GM21825 (cell line): ENCODE data around the gene KIAA1549.
A peak's percentile ranks its signal among the peaks of the same experiment; 100 is the strongest.
"Not testable (repeated sequence)": the region's sequence is repeated elsewhere in the genome, so short reads cannot be mapped to it uniquely, and the experiment has no call there.

Experiments used
- ATAC-seq: cut with Tn5 transposase; IDR thresholded peaks from one replicate; pipeline ENCODE4 v1.9.1; 2021; ENCODE audit warnings: mild to moderate bottlenecking, moderate library complexity; ENCODE audit not compliant: unreplicated experiment

Gene KIAA1549

GRCh38 chr7:138981332-138982203, at the start of gene KIAA1549:
Gene KIAA1549, minus strand, starts transcription at chr7:138981389. Its CDS starts 120 bp downstream, at chr7:138981269.
- peak; percentile 94 for ATAC-seq

DNA sequence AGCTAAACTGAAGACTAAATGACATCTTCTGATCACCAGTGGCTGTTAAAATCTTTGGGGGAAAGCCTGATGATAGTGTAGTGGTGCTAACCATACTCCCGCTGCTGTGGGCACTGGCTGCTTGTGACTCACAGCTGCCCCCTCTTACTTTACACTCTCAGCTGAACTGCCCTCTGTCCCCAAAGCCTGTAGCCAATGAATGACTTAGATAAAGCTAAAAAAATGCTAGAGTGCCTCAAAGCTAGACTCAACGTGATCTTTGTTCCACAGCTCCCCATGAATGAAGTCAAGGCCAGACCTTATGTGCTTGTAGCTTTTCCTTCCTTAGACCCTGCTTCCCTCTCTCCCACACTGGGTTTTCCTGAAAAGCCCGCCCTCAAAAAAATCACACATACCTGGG, 48.2 kb upstream of the KIAA1549 start:
- ATAC-seq = no peak

DNA sequence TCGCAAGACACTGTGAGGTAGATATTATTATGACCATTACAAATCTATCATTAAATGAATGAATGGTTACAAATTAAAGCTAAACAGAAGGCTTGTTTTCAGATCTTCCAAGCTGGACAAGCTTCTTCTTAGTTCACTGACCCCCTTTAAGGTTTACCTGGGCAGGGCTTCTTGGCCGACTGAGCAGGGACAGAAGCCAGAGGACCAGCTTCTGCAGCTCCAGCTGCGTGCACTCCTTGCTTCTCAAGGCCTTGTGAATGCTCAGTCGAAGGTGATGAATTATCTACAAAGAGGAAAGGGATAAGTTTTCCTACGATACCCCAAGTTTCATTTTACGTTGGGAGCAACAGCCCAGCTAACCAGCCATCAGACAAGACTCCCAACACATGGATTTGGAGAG, 45.4 kb upstream of the KIAA1549 start:
- no peak for ATAC-seq

- not testable (repeated sequence) for ATAC-seq
These were observed 44.7 kb upstream of the KIAA1549 start for GRCh38 chr7:139025861-139026260.

DNA sequence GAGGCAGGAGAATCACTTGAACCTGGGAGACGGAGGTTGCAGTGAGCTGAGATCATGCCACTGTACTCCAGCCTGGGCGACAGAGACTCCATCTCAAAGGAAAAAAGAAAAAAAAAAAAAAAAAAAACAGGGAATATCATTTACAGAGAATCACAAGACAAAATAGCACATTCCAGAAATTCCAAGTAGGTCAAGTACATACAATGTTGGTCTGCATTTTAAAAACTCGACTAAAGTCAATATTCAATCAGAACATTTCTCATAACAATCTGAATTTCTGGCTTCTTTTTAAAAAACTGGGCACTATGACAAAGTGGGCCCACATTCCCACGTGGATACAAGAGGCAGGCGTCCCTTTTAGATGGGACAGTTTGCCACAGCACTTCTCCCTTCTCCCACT, 41.9 kb upstream of the KIAA1549 start:
- no peak for ATAC-seq

GRCh38 chr7:139022286-139022685, 41.1 kb upstream of the KIAA1549 start:
- no peak for ATAC-seq

DNA sequence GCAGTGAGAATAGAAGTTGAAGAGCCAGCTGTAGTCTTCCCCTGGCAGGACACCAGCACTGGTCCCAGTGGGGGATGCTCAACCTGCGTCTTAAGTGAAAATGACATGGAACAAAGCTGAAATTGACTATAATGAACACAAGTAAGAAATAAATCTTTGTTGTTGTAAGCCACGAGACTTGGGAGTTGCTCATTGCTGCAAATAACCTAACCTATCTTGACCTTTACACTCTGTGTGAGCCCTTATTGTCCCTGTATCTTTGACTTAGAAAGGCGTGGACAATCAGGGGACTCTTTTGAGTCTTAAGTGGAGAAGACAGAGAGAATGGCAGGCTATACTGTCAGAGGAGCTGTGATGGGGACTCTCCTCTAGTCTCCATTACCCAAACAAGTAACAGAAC, 37.7 kb upstream of the KIAA1549 start:
- no peak for ATAC-seq

- peak; percentile 91 for ATAC-seq
These were observed 35.8 kb upstream of the KIAA1549 start for GRCh38 chr7:139016931-139017511.

DNA sequence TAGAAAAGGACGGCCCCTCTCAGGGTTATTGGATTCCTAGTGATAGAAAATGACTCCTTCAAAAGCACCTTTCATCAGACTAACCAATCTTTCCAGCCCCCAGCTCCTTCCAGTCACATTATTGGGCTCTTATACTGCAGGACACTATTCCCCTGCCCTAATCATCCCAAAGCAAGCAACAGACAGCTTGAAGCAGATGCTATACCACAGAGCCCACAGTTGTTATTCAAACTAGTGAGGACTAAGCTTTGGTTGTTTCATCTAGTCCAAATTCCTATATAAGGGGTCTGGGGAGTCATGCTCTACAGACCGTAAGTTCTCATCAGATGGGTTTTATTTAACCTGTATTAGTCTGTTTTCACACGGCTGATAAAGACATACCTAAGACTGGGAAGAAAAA, 30.2 kb upstream of the KIAA1549 start:
- ATAC-seq = no peak

- no peak for ATAC-seq
These were observed 23.3 kb upstream of the KIAA1549 start for GRCh38 chr7:139004321-139005090.

GRCh38 chr7:138999414-138999813, 18.2 kb upstream of the KIAA1549 start:
- ATAC-seq = no peak

DNA sequence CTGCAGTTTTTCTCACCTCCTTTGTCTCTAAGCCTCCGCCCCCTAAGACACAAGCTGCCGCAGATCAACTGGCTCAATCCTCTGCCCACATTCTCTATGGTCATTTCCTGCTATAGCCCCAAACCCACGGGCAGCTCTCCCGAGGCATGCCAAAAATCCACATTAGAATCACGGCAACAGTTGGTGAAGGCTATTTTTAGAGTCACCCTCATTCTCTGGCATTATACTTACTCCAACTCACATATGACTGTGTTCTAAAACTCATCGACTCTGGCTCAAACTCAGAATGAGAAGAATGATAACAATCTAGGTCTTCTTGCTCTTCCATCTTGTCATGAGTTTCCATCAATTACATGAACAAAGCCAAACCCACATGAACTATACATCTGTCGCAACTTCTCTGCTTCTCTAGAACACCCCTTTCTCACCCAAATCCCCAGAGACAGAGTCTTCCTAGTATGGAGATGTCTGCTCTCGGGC, 10.9 kb upstream of the KIAA1549 start:
- no peak for ATAC-seq

GRCh38 chr7:138987686-138988085, 6.5 kb upstream of the KIAA1549 start:
- no peak for ATAC-seq

- no peak for ATAC-seq
These were observed 1.0 kb upstream of the KIAA1549 start for GRCh38 chr7:138982204-138982623.

DNA sequence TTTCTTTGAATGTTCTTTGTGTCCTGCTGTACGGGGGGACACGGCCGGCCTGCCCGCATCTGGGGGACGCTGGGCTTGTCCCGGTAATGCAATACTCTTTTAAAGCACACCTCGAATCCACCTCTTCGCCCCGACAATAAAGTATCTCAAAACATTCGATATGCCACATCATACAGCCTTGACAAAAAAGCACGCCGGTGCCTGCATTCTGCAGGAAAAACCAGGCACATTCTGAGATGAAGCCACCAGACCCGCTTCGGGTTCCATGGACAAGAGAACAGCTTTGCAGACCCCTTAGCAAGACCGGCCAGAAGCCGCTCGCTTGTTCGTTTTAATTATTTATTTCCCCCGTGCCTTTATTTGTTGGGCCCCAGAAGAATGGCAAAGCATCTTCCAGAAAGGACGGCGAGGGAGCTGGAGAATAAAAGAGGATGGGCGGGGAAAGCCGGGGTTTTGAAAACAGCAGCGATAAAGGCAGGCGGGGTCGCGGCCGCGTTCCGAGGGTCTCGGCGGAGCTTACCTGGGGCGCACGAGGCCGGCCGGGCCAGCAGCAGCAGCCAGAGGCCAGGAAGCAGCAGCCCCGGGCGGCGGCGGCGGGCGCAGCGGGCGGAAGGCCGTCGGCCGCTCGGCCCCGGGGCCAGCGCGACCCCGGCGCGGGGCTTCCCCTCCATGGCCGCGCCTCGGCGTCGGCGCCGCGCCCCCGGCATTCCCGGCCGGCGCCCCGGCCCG, 462 bp downstream of the KIAA1549 start:
- peak; percentile 46 for ATAC-seq

DNA sequence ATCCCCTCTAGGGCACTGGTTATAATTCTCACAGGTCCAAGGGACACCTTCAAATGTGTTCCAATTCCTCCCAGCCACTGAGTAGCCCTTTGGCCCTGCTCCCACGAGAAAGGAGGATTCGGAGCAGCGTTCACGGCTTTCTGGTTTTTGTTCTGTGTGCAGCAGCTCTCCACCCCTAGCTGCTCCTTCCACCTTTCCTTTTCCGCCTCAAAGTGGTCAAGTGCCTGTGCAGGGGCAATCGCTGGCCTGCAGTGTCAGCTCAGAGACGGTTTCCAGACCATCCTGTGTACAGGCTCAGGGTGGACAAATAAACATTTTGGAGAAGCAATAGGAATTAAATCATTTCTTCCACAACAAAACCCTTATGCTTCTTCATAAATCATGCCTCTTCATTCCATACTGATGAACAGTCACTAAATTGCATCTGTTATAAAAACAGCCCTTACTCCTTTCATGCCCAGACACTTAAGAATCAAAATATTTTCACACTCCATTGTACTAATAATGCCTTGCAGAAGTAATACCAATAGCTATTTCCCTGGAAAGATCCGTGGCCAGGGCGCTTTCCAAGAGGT, 1.1 kb downstream of the KIAA1549 start:
- no peak for ATAC-seq

DNA sequence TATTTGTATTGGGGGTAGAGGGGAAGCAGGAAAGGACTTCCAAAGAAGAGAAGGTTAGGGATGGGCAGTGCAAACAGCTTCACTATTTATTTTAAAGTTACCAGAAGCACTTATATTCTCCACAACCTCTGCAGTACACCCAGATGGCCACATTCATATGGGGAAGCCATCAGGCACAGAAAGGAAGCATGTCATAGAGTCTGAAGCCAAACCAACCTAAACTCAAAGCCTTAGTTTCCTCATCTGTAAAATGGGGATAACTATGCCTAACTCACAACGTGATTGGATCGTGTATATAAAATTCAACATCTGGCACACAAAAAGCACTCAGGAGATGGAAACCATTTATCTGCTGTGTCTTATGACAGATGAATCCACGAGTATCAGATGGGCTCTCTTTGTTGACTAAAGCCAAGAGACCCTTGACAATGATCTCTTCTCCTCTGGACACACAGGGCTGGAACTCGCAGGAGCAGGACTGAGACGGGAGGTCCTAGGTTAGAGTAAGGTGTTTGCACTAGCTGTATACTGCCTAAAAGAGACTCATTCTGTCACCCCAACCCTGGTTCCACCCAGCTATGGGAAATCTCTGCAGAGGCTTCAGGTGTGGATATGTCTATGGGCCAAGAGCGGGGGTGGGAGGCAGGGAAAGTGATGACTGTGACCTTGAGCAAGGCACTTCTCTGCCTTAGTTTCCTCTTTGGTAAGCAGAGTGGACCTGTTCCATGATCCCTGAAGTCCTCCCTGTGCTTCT, 1.8 kb downstream of the KIAA1549 start:
- no peak for ATAC-seq

DNA sequence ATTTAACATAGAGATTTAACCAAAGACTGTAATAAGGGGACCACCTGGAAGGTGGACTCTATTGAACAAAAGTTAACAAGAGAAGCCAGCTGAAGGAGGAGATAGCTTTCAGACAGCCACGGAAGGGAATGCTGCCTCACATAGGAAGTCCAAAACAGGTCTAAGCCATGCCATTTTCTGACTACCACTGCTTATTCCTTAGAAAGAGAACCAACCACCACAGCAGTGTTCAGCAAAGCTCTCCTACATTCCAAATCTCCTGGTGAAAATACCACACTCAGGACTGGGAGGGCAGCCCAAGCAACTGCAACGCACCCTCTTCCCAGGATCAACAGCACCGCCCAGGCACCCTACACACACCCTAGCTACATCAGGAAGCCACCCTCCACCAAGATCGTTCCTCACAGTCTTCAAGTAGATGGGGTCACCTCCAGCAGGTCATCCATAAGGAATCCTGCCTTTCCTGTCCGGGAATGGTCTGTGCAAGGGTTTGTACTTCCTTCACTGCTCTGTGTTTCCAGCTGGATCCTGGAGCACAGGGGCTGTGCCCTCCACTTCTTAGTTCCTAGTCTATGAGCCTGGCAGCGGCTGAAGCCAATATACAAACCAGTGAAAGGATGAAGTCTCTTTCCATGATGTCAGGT, 2.5 kb downstream of the KIAA1549 start:
- ATAC-seq = no peak

- not testable (repeated sequence) for ATAC-seq
These were observed 5.0 kb downstream of the KIAA1549 start for GRCh38 chr7:138976161-138976560.
